ENCODE results near the gene GPR132. TPM values are rescaled to one million over a fixed set of nuclear protein-coding genes. Genes with fewer than 3 reads are reported as not detected.

The GPR132 gene
- total and polyA plus RNA-seq, 2 of the 8 experiments (the other 6 are each of a cell fraction or from before 2014, with no cell fraction given): 0.11 TPM; not detected in 1

DNA sequence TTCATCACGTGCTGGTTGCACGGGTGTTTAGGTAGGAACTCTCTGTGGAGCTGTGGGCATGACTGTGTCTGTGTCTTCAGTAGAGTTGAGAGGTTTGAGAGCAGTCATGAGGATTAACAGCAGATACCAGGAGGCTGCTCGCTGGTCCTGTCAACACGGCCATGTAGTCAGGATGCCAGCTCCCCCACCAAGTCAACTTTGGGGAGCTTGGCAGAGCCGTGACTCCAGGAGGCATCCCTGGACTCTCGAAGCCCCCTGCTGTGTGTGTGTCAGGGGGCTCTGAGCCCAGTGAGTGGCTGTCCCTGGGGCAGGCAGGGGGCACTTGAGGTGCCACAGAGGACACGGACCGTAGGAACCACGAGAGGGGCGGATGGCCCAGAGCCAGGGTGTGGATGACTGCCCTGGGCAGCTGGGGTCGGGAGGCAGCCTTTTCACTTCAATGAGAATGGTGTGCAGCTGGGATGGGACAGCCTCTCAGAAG is 7.2 kb upstream of the GPR132 start:
- Histone ChIP-seq H2BK12ac (ENCODE audit: low read depth, low read length) (no peak overlapping the region), H3K9ac (replicated peaks in 1 of 4; ENCODE audit: extremely low read depth in 1 of 4, low read depth in 3 of 4, low read length in 3 of 4) (no peak overlapping the region), H3K27ac (ENCODE audit: low read depth, low read length) (no peak overlapping the region), H3K79me2 (ENCODE audit: control insufficient read depth in 1 of 2, insufficient read depth in 2 of 2, low read length in 2 of 2) (no peaks in the 10 kb centered on the region), H3K36me3 (ENCODE audit: control insufficient read depth in 2 of 4, insufficient read depth in 4 of 4, low read length in 3 of 4) (no peaks in the 10 kb centered on the region), H3K23ac (ENCODE audit: insufficient read length) (no peak overlapping the region), H2BK120ac (replicated peaks; ENCODE audit: low read depth, low read length) (no peak overlapping the region), H3K4me2 (ENCODE audit: insufficient read depth in 1 of 2, low read depth in 2 of 2, low read length in 2 of 2) (no peak overlapping the region), H4K8ac (ENCODE audit: extremely low read depth, insufficient read depth, low read length) (no peak overlapping the region), H2AK5ac (ENCODE audit: low read depth, low read length) (no peak overlapping the region), H3K9me3 (ENCODE audit: insufficient read depth in 2 of 2, low read depth in 1 of 2, low read length in 1 of 2) (no peaks in the 10 kb centered on the region), H3K56ac (replicated peaks; ENCODE audit: insufficient read length, low read depth, low read length) (no peak overlapping the region), H2BK5ac (ENCODE audit: low read depth, low read length) (no peak overlapping the region), H2BK15ac (ENCODE audit: low read length) (0 out of 2 replicates have a peak overlapping the region, but pooled peaks have one; percentile 40), H3K79me1 (ENCODE audit: low read depth, low read length) (no peaks in the 10 kb centered on the region), H2AFZ (ENCODE audit: low read length) (no peak overlapping the region), H4K91ac (replicated peaks; ENCODE audit: insufficient read length, low read length) (no peak overlapping the region), H2BK20ac (ENCODE audit: low read length) (no peak overlapping the region), H3K4ac (replicated peaks; ENCODE audit: insufficient read length, low read depth, low read length) (no peak overlapping the region), H3K14ac (ENCODE audit: insufficient read length) (no peak overlapping the region), H3K23me2 (ENCODE audit: low read depth, low read length) (no peaks in the 10 kb centered on the region), H4K5ac (ENCODE audit: insufficient read length, low read depth, low read length) (no peak overlapping the region), H3K18ac (ENCODE audit: extremely low read depth, low read length) (no peak overlapping the region), H4K20me1 (replicated peaks in 1 of 2; ENCODE audit: control insufficient read depth in 1 of 2, insufficient read depth in 2 of 2, low read length in 2 of 2) (peaks cover 0 to 3% of the 10 kb centered on the region in 2 experiments), H3K4me3 (ENCODE audit: extremely low read depth in 1 of 4, insufficient read depth in 2 of 4, low read depth in 3 of 4, low read length in 4 of 4) (no peak overlapping the region), H3K27me3 (replicated peaks in 1 of 4; ENCODE audit: control insufficient read depth in 3 of 4, extremely low read depth in 1 of 4, insufficient read depth in 3 of 4, low read length in 3 of 4) (no peaks in the 10 kb centered on the region), H3K4me1 (replicated peaks in 1 of 4; ENCODE audit: control insufficient read depth in 3 of 4, insufficient read depth in 4 of 4, low read length in 3 of 4) (peaks cover 0 to 14% (median 5%) of the 10 kb centered on the region in 4 experiments; a peak in 6 of 7 replicates)
- DNase-seq (ENCODE audit: low read depth in 1 of 2, low spot score in 2 of 2) (no peak), FAIRE-seq (no peak)
- POLR2A ChIA-PET (ENCODE audit: partially characterized antibody): no interaction called here
- TF ChIP-seq ZNF274 (IDR thresholded peaks at IDR 0.05; ENCODE audit: borderline replicate concordance, extremely low read depth, low read length): no peak
- TF ChIP-seq ASH2L (IDR thresholded peaks at IDR 0.05; ENCODE audit: low read length): no peak
- TF ChIP-seq TAF1 (IDR thresholded peaks at IDR 0.05; ENCODE audit: low read depth, low read length): no peak
- no peak for TF ChIP-seq POU5F1 (IDR thresholded peaks at IDR 0.05; ENCODE audit: low read depth, low read length)
- no peak for TF ChIP-seq BCL11A (IDR thresholded peaks at IDR 0.05; ENCODE audit: low read depth in 2 of 2, low read length in 2 of 2)
- no peak for TF ChIP-seq POLR2A (IDR thresholded peaks at IDR 0.05; ENCODE audit: control extremely low read depth in 1 of 2, low read depth in 2 of 2, low read length in 2 of 2)
- TF ChIP-seq RNF2 (IDR thresholded peaks at IDR 0.05; ENCODE audit: borderline replicate concordance, low read depth, low read length, missing control alignments, poor library complexity, severe bottlenecking): no peak
- TF ChIP-seq TAF7 (optimal IDR thresholded peaks at IDR 0.05; ENCODE audit: borderline replicate concordance, low read depth, low read length): no peak
- TF ChIP-seq SIX5 (IDR thresholded peaks at IDR 0.05; ENCODE audit: low read depth, low read length): no peak
- no peak for TF ChIP-seq SP4 (IDR thresholded peaks at IDR 0.05; ENCODE audit: low read length)
- CTCF ChIA-PET (ENCODE audit: partially characterized antibody): interaction anchor here (1.2 to 3.4 kb wide), 8 partner anchors 12 to 409 kb away, joined by 3 to 25 read pairs (median 6); no protein-coding TSS in a partner anchor
- 87% methylated on average over 11 of the region's 11 CpGs; no CpG with 5 or more reads in 1 of the 2 experiments for WGBS, 2 experiments (ENCODE audit: extremely low coverage in 1 of 2, insufficient coverage in 1 of 2, insufficient read length in 1 of 2, insufficient replicate concordance in 2 of 2, low coverage in 1 of 2, low lambda C conversion rate in 2 of 2, missing lambda C conversion rate in 1 of 2)

Data from H1 (cell line).